ENCODE results near the gene PREB. TPM values are rescaled to one million over a fixed set of nuclear protein-coding genes. Genes with fewer than 3 reads are reported as not detected.
A peak's percentile ranks its signal among the peaks of the same experiment; 100 is the strongest.

The PREB gene
- total RNA-seq, 6 experiments from 2014 or later: 27.1 to 102 (median 59.2) TPM

GRCh38 chr2:27152796-27153464, 18.5 kb upstream of the PREB start:
- no peak overlapping the region for H3K27ac ChIP-seq
- WGBS (ENCODE audit: insufficient coverage, low coverage, low lambda C conversion rate, missing lambda C conversion rate): 63% methylated on average over 1 of the region's 2 CpGs
- TF ChIP-seq CTCF (IDR thresholded peaks at IDR 0.05) (no peak), POLR2A (IDR thresholded peaks at IDR 0.05) (no peak)
- intact Hi-C loops (cut with DNase I): no loop called here
- H3K9me3 ChIP-seq: no peaks in the 10 kb centered on the region
- no peak overlapping the region for H3K4me3 ChIP-seq
- H3K4me1 ChIP-seq: no peaks in the 10 kb centered on the region
- DNase-seq: no peak
- H3K36me3 ChIP-seq: no peaks in the 10 kb centered on the region
- ATAC-seq: no peak
- H3K27me3 ChIP-seq: no peaks in the 10 kb centered on the region

GRCh38 chr2:27152102-27152795, 17.8 kb upstream of the PREB start:
- intact Hi-C loops (cut with DNase I): no loop called here
- H3K27me3 ChIP-seq: no peaks in the 10 kb centered on the region

GRCh38 chr2:27150639-27151230, 16.3 kb upstream of the PREB start:
- H3K9me3 ChIP-seq: no peaks in the 10 kb centered on the region
- intact Hi-C loops (cut with DNase I): no loop called here
- no peak overlapping the region for H3K4me3 ChIP-seq
- no peak for TF ChIP-seq POLR2A (IDR thresholded peaks at IDR 0.05)
- no peak for TF ChIP-seq CTCF (IDR thresholded peaks at IDR 0.05)
- H3K27ac ChIP-seq: no peak overlapping the region
- no peaks in the 10 kb centered on the region for H3K27me3 ChIP-seq
- no peaks in the 10 kb centered on the region for H3K4me1 ChIP-seq
- ATAC-seq (no peak), DNase-seq (no peak)
- no peaks in the 10 kb centered on the region for H3K36me3 ChIP-seq
- 91% methylated on average over 4 of the region's 8 CpGs for WGBS (ENCODE audit: insufficient coverage, low coverage, low lambda C conversion rate, missing lambda C conversion rate)

More at GRCh38 chr2:27152102-27152795, 17.8 kb upstream of the PREB start:
- TF ChIP-seq POLR2A (IDR thresholded peaks at IDR 0.05) (no peak), CTCF (IDR thresholded peaks at IDR 0.05) (peak; percentile 10 to 29 (median 26))
- Histone ChIP-seq H3K36me3 (no peaks in the 10 kb centered on the region), H3K4me1 (no peaks in the 10 kb centered on the region), H3K9me3 (no peaks in the 10 kb centered on the region), H3K27ac (no peak overlapping the region), H3K4me3 (no peak overlapping the region)
- DNase-seq (peak in 2 of 3 donors; percentile 61 to 66), ATAC-seq (peak; percentile 84 to 91 (median 86))
- 68% methylated on average over 2 of the region's 8 CpGs for WGBS (ENCODE audit: insufficient coverage, low coverage, low lambda C conversion rate, missing lambda C conversion rate)

- ATAC-seq (no peak), DNase-seq (no peak)
- H3K36me3 ChIP-seq: no peaks in the 10 kb centered on the region
- H3K9me3 ChIP-seq: no peaks in the 10 kb centered on the region
- no peak overlapping the region for H3K27ac ChIP-seq
- no peak overlapping the region for H3K4me3 ChIP-seq
- intact Hi-C loops (cut with DNase I): no loop called here
- no peak for TF ChIP-seq CTCF (IDR thresholded peaks at IDR 0.05)
- no peak for TF ChIP-seq POLR2A (IDR thresholded peaks at IDR 0.05)
- no peaks in the 10 kb centered on the region for H3K27me3 ChIP-seq
- 82% methylated on average over 3 of the region's 29 CpGs for WGBS (ENCODE audit: insufficient coverage, low coverage, low lambda C conversion rate, missing lambda C conversion rate)
- H3K4me1 ChIP-seq: no peaks in the 10 kb centered on the region
These were observed 15.4 kb upstream of the PREB start for GRCh38 chr2:27149570-27150405.
